HG02970 (cell line): ENCODE results near the gene TMEM54.

Source experiments
- ATAC-seq: cut with Tn5 transposase; IDR thresholded peaks from one replicate; pipeline ENCODE4 v1.9.1; 2021; ENCODE audit warnings: mild to moderate bottlenecking, moderate library complexity, moderate number of reproducible peaks; ENCODE audit not compliant: unreplicated experiment, low FRiP score

TMEM54 gene

GRCh38 chr1:32883338-32884031, 17.7 kb downstream of the TMEM54 start:
- ATAC-seq = no peak

- no peak for ATAC-seq
These were observed 19.0 kb downstream of the TMEM54 start for GRCh38 chr1:32881871-32882850.

GRCh38 chr1:32881291-32881690, 19.9 kb downstream of the TMEM54 start:
- ATAC-seq = no peak

- ATAC-seq = no peak
These were observed 22.6 kb downstream of the TMEM54 start for GRCh38 chr1:32878637-32879041.

DNA sequence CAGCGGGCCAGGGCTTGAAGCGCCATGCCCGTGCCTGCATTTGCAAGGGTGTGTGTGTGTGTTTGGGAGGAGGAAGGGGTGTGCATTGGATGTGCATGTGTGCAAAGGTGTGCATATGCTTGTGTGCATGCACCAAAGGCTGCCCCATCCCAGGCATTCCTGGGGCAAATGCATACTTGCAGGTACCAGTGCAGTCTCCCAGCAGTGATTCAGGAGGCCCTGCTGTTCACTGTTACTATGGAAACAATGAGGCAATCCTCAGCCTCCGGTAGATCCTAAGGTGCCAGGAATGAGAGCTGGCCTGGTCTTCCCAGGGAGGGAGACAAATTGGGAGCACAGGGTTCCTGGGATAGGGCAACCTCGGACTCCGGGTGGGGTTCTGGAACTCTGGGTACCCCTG, 23.0 kb downstream of the TMEM54 start:
- no peak for ATAC-seq

GRCh38 chr1:32877211-32878110, 23.7 kb downstream of the TMEM54 start:
- no peak for ATAC-seq

DNA sequence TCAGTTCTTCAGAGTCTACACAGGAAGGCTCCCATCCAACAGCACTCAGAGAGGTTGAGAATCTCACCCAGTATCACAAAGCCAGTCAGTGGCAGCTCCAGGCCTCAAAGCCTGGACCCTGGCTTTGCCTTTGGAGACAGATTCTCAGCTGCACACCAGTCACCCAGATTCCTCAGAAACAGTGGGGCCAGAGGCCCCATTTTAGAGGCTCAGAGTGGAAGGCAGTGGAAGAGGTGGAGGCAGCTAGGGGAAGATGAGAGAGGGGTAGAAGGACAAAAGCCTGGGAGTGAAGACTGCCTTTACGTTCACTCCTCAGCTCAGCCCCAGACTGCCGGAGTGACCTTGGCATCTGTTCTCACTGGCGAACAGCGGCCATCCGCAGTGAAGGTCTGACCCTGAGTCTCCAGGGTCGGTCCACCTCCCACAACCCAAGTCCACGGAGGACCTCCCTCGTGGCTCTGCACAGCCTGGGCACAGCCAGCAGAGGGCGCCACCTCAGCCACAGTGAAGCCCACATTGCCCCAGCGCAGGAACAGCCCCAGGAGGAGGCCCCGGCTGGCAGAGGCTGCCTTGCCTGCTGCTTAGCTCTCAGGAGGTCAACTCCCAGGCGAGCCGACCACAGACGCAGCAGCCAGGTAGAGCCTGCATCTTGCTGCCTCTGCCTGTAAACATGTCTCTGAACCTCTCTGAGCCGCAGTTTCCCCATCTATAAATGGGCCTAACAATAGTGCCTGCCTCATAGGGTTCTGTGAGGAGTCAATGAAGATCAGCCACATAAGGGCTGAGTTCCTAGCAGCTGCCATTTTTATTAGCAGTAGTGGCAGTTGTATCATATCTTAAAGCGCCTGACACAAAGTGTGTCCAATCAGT, 24.6 kb downstream of the TMEM54 start:
- no peak for ATAC-seq

- ATAC-seq = no peak
These were observed 26.1 kb downstream of the TMEM54 start for GRCh38 chr1:32874860-32875752.

GRCh38 chr1:32873484-32873883, 27.7 kb downstream of the TMEM54 start:
- no peak for ATAC-seq

DNA sequence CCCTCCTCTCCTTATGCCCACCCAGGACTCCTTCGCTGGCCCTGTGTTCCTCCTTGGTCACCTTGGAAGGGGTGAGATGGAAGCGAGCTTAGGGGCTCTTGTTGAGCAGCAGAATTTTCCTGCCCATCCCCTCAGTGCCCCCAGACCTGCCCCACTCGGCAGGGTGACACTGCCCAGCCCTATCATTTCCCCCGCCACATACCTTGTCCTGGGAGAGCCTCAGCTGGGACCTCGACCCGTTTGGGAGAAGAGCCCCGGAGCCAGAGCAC, 29.1 kb downstream of the TMEM54 start:
- no peak for ATAC-seq

DNA sequence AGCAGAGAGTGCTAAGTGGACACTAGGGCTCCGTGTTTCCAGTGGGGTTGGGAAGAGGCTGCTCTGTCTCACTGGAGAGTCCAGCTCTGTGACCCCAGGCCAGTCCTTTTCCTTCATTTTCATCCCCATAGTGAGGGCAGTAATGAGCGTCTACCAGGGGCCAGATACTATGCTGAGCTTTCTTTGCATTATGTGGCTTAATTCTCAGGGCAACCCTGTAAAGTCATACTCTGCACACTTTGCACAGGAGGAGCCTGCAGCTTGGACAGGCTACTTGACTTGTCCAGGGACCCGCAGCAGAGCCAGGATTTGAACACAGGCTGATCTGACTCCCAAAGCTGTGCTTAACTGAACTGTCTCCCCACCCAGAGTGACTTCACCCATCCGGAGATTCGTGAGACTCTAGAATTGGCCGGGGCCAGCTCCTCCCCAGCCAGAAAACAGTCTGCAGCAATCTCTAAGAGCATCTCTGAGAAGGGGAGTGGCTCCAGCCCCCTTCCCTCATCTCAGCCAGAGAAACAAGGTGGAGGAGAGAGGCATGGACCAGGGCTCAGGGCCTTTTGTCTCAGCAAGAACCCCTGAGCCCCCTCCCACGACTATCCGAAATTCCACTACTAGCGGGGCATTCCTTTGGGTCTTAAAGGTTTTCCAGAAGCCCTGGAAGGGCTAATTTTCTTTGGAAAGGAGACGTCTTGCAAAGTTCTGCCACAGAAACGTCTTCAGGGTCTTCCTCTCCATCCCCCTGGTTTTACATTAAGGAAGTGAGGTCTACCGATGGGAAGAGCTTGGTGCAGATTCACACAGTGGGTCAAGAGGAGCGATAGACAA, 29.6 kb downstream of the TMEM54 start:
- ATAC-seq = no peak

GRCh38 chr1:32870615-32871363, 30.4 kb downstream of the TMEM54 start, which contains the start of gene FNDC5:
Gene FNDC5, minus strand, starts transcription at chr1:32870912.
- no peak for ATAC-seq

DNA sequence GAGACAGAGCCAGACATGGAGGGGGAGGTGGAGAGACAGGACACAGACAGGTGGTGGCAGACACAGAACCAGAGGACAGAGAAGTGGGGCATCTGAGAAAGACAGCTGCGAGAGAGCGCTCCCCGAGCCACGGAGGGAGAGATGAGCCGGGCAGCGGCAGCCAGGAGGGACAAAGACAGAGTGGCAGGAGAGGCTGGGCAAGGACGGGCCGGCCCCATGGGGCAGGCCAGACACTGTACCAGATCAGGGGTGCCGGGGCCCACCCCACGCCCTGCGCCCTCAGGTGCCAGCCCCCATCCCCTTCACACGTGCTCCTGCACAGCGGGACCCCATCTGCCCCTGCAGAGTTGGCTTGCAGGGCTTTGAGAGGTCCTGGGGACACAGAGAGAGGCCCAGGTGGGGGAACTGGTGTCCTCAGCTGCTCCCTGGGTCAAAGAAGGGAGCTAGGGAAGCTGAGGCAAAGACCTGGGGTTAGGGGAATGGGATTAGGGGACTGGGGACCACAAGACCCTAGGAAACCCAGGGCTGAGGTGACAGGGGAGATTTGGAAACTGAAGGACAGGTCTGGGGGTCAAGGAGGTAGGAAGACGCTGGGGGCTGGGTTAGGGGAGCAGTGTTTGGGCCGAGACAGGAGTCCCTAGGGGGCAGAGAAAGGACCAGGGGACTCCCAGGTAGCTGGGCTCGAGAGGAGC, 31.1 kb downstream of the TMEM54 start:
- ATAC-seq = no peak

GRCh38 chr1:32868806-32869455, 32.3 kb downstream of the TMEM54 start:
- ATAC-seq = no peak

DNA sequence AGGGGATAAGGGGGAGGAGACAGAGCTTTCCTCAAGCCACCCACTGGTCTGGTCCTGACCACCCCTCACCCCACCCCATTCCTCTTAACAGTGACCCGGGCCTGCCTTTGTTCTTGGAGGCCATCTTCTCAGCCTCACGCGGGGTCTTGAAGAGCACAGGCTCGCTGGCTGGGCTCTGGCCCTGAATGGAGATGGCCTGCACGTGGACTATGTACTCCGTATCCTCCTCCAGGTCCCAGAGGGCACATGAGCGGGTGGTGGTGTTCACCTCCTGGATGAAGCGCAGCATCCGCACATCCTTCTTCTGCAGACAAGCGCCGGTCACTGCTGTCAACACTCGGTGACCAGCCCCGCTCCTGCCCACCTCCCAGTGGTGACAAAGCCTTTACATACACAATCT, 33.1 kb downstream of the TMEM54 start:
- ATAC-seq = no peak

- ATAC-seq = no peak
These were observed 33.5 kb downstream of the TMEM54 start for GRCh38 chr1:32867671-32868070.
